Activated naive CD8-positive, alpha-beta T cell (primary cell): ENCODE measurements around the gene FBXL19.
A peak's percentile ranks its signal among the peaks of the same experiment; 100 is the strongest.
"Not testable (repeated sequence)": the region's sequence is repeated elsewhere in the genome, so short reads cannot be mapped to it uniquely, and the experiment has no call there.

Experiments used
- H3K27ac Mint-ChIP-seq: one replicate; pipeline ENCODE4 v1.8.0; 2021; ENCODE audit warnings: mixed read lengths
- H3K27me3 Mint-ChIP-seq: one replicate; pipeline ENCODE4 v1.8.0; 2021; ENCODE audit warnings: mixed read lengths
- H3K36me3 Mint-ChIP-seq: one replicate; pipeline ENCODE4 v1.8.0; 2021; ENCODE audit warnings: mixed read lengths
- H3K4me1 Mint-ChIP-seq: one replicate; pipeline ENCODE4 v1.8.0; 2021; ENCODE audit warnings: low read depth, mixed read lengths
- H3K4me3 Mint-ChIP-seq: one replicate; pipeline ENCODE4 v1.8.0; 2021; ENCODE audit warnings: mild to moderate bottlenecking, mixed read lengths
- H3K9me3 Mint-ChIP-seq: one replicate; pipeline ENCODE4 v1.8.0; 2021; ENCODE audit warnings: low read depth, mixed read lengths

FBXL19 gene

GRCh38 chr16:30891043-30891823 lies 32.1 kb upstream of the FBXL19 start:
- not testable (repeated sequence) for H3K36me3 Mint-ChIP-seq, H3K27ac Mint-ChIP-seq, H3K27me3 Mint-ChIP-seq, H3K9me3 Mint-ChIP-seq
- H3K4me3 Mint-ChIP-seq = peak overlapping the region; percentile 52
- H3K4me1 Mint-ChIP-seq = peaks cover 38% of the 10 kb centered on the region

GRCh38 chr16:30892670-30893416 lies 30.5 kb upstream of the FBXL19 start:
- no peaks in the 10 kb centered on the region for H3K27me3 Mint-ChIP-seq
- H3K36me3 Mint-ChIP-seq = peaks cover 2% of the 10 kb centered on the region
- H3K27ac Mint-ChIP-seq = peak overlapping the region; percentile 88
- peak overlapping the region; percentile 88 for H3K4me3 Mint-ChIP-seq
- H3K9me3 Mint-ChIP-seq = no peaks in the 10 kb centered on the region
- peaks cover 47% of the 10 kb centered on the region for H3K4me1 Mint-ChIP-seq

- H3K4me3 Mint-ChIP-seq = peak overlapping the region; percentile 88
- no peaks in the 10 kb centered on the region for H3K9me3 Mint-ChIP-seq
- peaks cover 47% of the 10 kb centered on the region for H3K4me1 Mint-ChIP-seq
These were observed 30.0 kb upstream of the FBXL19 start for GRCh38 chr16:30893417-30893743.

GRCh38 chr16:30893744-30894539 lies 29.4 kb upstream of the FBXL19 start, which contains the start of gene BCL7C:
BCL7C (minus strand) TSS chr16:30894077; CDS start chr16:30893944, 133 bp downstream.
- Mint-ChIP-seq H3K4me3 (peak within 1 kb of the TSS; percentile 88), H3K27ac (peak within 1 kb of the TSS; percentile 89), H3K4me1 (peaks cover 44% of the 10 kb centered on the region), H3K36me3 (peaks cover 2% of the 10 kb centered on the region), H3K9me3 (no peaks in the 10 kb centered on the region), H3K27me3 (no peaks in the 10 kb centered on the region)

More at GRCh38 chr16:30893417-30893743, 30.0 kb upstream of the FBXL19 start:
- H3K27ac Mint-ChIP-seq = peak overlapping the region; percentile 88
- H3K36me3 Mint-ChIP-seq = peaks cover 2% of the 10 kb centered on the region
- no peaks in the 10 kb centered on the region for H3K27me3 Mint-ChIP-seq

- no peaks in the 10 kb centered on the region for H3K9me3 Mint-ChIP-seq
- peaks cover 43% of the 10 kb centered on the region for H3K4me1 Mint-ChIP-seq
- peaks cover 2% of the 10 kb centered on the region for H3K36me3 Mint-ChIP-seq
- H3K27ac Mint-ChIP-seq = peak overlapping the region; percentile 89
- no peaks in the 10 kb centered on the region for H3K27me3 Mint-ChIP-seq
- H3K4me3 Mint-ChIP-seq = peak overlapping the region; percentile 83
These were observed 28.6 kb upstream of the FBXL19 start for GRCh38 chr16:30894540-30895368.

GRCh38 chr16:30895627-30896260 lies 27.6 kb upstream of the FBXL19 start:
- Mint-ChIP-seq H3K27ac (peak overlapping the region; percentile 81), H3K4me1 (peaks cover 45% of the 10 kb centered on the region), H3K9me3 (no peaks in the 10 kb centered on the region), H3K4me3 (peak overlapping the region; percentile 83), H3K36me3 (peaks cover 2% of the 10 kb centered on the region), H3K27me3 (no peaks in the 10 kb centered on the region)

GRCh38 chr16:30896261-30896888 lies 27.0 kb upstream of the FBXL19 start, which contains the start of gene CTF1:
CTF1 (plus strand) TSS chr16:30896614; CDS start chr16:30896644, 30 bp downstream.
- H3K27me3 Mint-ChIP-seq = no peaks in the 10 kb centered on the region
- H3K9me3 Mint-ChIP-seq = no peaks in the 10 kb centered on the region
- H3K36me3 Mint-ChIP-seq = peaks cover 2% of the 10 kb centered on the region
- peaks cover 51% of the 10 kb centered on the region for H3K4me1 Mint-ChIP-seq
- H3K27ac Mint-ChIP-seq = peak within 1 kb of the TSS; percentile 81
- peak within 1 kb of the TSS; percentile 83 for H3K4me3 Mint-ChIP-seq

GRCh38 chr16:30896889-30897733 lies 26.3 kb upstream of the FBXL19 start:
- Mint-ChIP-seq H3K4me1 (peaks cover 50% of the 10 kb centered on the region), H3K27me3 (no peaks in the 10 kb centered on the region), H3K36me3 (no peaks in the 10 kb centered on the region), H3K27ac (peak overlapping the region; percentile 58), H3K9me3 (no peaks in the 10 kb centered on the region), H3K4me3 (peak overlapping the region; percentile 66)

GRCh38 chr16:30899794-30900193 lies 23.6 kb upstream of the FBXL19 start:
- Mint-ChIP-seq H3K27ac (no peak overlapping the region), H3K4me1 (peaks cover 49% of the 10 kb centered on the region), H3K27me3 (no peaks in the 10 kb centered on the region), H3K4me3 (no peak overlapping the region), H3K9me3 (peaks cover 4% of the 10 kb centered on the region), H3K36me3 (peaks cover 3% of the 10 kb centered on the region)

- H3K27ac Mint-ChIP-seq = no peak overlapping the region
- H3K27me3 Mint-ChIP-seq = no peaks in the 10 kb centered on the region
- no peak overlapping the region for H3K4me3 Mint-ChIP-seq
- peaks cover 4% of the 10 kb centered on the region for H3K9me3 Mint-ChIP-seq
- H3K36me3 Mint-ChIP-seq = peaks cover 3% of the 10 kb centered on the region
- peaks cover 41% of the 10 kb centered on the region for H3K4me1 Mint-ChIP-seq
These were observed 22.8 kb upstream of the FBXL19 start for GRCh38 chr16:30900588-30900987.

- Mint-ChIP-seq H3K27me3 (no peaks in the 10 kb centered on the region), H3K9me3 (peaks cover 4% of the 10 kb centered on the region), H3K4me1 (peaks cover 35% of the 10 kb centered on the region), H3K4me3 (peak overlapping the region; percentile 74), H3K27ac (peak overlapping the region; percentile 83), H3K36me3 (peaks cover 3% of the 10 kb centered on the region)
These were observed 22.0 kb upstream of the FBXL19 start for GRCh38 chr16:30901201-30902028.
